ENCODE data around the gene TBC1D26.
"Not testable (repeated sequence)": the region's sequence is repeated elsewhere in the genome, so short reads cannot be mapped to it uniquely, and the experiment has no call there.

TBC1D26 gene

DNA sequence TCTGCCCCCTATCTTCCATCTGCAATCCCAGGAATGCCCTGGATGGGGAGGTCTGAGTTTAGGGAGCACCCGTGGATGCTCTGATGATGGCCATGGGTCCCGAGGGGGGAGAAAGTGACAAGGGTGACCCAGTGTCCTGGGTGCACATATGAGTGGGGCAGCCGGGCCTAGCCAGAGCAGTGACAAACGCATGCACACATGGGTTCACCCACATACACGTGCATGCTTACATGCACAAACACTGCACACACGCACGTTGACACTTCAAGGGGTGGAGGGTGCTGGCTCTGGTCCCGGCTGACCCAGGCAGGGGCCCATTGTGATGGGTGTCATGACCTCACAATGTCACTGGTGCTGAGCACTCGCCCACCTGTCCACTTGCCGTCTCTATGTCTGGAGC, at the start of gene TBC1D26:
TBC1D26 (plus strand) TSS at position 384 of the 400 bp plus-strand sequence. CDS start 3,066 bp downstream, outside the sequence.
- DNase-seq (ENCODE audit: extremely low spot score); POLR2A ChIA-PET; CTCF ChIA-PET: not testable (repeated sequence)

GRCh38 chr17:15683135-15683534, 48.9 kb upstream of the TBC1D26 start:
- POLR2A ChIA-PET; DNase-seq (ENCODE audit: extremely low spot score); CTCF ChIA-PET: not testable (repeated sequence)

GRCh38 chr17:15683824-15684478, 48.1 kb upstream of the TBC1D26 start, which contains the start of gene TRIM16:
Gene TRIM16, minus strand, starts transcription at chr17:15684311. Its CDS starts 32,702 bp downstream, at chr17:15651609.
- CTCF ChIA-PET, POLR2A ChIA-PET: not testable (repeated sequence)
- DNase-seq (ENCODE audit: extremely low spot score) = peak; percentile 67

DNA sequence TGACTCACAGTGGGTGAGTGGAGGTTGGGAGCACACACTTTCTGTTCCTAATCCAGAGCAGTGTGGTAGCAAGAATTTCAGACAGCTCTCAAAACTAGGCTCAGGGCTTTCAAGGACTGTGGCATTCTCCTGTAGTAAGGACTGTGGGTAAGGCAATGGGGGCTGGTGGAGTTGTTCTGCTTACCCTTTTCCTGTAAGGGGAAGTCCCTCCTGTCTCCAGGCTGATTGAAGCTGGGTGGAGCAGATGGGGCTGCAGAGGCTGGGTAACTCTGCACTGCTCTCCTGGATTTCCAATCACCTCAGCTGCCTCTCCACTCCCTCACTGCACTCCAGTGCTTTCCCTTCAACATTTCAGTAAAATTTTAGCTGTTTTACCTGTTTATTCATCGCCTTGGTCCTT, 44.6 kb upstream of the TBC1D26 start:
- DNase-seq (ENCODE audit: extremely low spot score); POLR2A ChIA-PET; CTCF ChIA-PET: not testable (repeated sequence)

DNA sequence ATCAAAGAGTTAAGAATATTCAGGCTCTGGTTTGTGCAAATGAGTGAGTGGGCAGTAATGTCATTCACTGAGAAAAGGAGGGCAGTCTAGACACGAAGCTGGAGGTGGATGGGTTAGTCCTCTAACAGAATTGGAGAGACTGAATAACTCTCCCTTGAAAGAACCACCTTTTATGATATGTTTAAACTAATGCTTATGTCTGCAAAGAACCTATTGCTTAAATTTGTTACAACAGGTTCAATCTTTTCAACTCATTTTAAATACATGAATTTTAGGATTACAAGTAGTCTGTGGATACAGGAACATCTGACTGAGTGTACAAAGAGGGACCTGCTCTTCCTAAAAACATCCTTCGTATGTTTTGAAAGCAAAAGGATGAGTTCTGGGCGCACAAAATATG, 33.1 kb upstream of the TBC1D26 start:
- POLR2A ChIA-PET; DNase-seq (ENCODE audit: extremely low spot score); CTCF ChIA-PET: not testable (repeated sequence)

DNA sequence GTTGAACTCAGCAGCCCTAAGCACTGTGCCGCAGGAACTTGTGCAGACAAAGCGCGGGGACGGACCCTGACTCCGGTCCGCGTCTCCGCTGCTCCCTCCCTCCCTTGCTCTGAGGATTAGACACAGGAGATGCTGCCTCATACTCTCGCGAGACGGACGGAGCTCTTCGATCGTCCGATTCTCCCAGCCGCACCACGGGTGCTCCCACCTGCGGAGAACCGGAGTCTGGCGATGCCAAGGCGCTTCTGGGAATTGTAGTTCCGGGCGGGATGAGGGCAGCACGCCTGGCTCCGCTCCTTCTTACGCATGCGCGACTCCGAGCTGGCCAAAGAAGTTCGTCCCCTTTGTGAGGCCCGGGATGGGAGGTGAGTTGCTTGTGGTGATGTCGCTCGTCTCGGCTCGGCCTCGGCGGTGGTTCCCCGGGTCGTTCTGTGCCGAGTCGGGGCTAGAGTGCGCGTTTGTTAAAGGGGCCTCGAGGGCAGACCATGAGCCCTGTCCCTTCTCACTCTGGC, 32.6 kb upstream of the TBC1D26 start, which contains the start of gene ZNF286A:
ZNF286A (plus strand) TSS at position 340 of the 512 bp plus-strand sequence. CDS start 578 bp downstream, outside the sequence.
- POLR2A ChIA-PET, CTCF ChIA-PET: not testable (repeated sequence)
- DNase-seq (ENCODE audit: extremely low spot score) = peak; percentile 92

GRCh38 chr17:15699937-15700336, 32.1 kb upstream of the TBC1D26 start:
- POLR2A ChIA-PET = not testable (repeated sequence)

DNA sequence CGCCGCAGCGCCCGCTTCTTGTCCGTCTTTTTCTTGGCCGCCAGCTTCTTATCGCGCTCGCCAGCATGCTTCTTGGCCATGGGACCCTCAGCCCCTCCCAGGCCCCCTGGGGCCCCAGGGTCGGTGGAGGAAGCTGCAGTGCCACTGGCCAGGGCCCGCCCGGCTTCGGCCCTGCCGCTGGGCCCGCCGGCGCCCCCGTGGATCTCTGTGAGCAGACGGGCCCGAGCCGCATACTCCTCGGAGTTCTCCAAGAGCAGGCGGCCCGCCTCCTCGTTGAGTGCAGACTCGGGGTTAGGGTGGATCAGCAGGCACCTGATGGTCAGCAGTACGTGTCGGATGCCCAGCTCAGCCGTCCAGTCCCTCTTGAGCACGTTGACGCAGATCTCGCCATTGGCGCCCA, 27.8 kb upstream of the TBC1D26 start:
- CTCF ChIA-PET; POLR2A ChIA-PET; DNase-seq (ENCODE audit: extremely low spot score): not testable (repeated sequence)

More at GRCh38 chr17:15699937-15700336, 32.1 kb upstream of the TBC1D26 start:
- DNase-seq (ENCODE audit: extremely low spot score); CTCF ChIA-PET: not testable (repeated sequence)

DNA sequence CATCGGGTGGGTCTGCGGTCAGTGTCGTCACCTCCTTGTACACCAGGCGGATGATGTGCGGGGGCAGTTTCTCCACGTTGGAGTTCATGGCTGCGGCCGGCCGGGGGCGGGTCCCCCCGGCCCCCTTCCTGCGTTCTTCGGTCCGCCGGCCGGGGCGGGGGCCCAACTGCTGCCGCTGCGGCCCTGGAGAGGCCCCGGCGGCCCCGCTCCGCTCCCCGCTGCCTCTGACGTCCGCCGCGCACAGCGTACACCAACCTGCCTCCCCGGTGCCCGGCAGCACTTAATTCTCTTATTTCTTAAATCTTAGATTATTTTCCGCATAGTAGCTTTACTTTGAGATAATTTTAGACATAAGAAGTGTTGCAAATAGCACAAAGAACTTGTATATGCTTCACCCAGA, 27.3 kb upstream of the TBC1D26 start:
- CTCF ChIA-PET; POLR2A ChIA-PET; DNase-seq (ENCODE audit: extremely low spot score): not testable (repeated sequence)

DNA sequence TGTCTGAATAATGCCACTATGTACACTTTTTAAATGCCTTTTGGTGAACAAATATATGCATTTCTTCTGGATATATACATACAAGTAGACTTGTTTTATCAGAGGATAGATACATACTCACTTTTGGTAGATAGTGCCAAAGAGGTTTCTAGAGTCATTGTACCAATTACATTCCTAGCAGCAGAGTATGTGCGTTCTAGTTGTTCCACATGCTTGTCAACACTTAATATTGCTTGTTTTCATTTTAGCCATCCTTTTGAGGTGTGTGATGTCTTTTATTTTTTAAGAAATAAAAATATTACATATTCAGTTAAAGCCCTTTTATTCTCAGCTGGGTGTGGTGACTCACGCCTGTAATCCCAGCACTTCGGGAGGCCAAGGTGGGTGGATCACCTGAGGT, 23.2 kb upstream of the TBC1D26 start:
- DNase-seq (ENCODE audit: extremely low spot score); POLR2A ChIA-PET; CTCF ChIA-PET: not testable (repeated sequence)

DNA sequence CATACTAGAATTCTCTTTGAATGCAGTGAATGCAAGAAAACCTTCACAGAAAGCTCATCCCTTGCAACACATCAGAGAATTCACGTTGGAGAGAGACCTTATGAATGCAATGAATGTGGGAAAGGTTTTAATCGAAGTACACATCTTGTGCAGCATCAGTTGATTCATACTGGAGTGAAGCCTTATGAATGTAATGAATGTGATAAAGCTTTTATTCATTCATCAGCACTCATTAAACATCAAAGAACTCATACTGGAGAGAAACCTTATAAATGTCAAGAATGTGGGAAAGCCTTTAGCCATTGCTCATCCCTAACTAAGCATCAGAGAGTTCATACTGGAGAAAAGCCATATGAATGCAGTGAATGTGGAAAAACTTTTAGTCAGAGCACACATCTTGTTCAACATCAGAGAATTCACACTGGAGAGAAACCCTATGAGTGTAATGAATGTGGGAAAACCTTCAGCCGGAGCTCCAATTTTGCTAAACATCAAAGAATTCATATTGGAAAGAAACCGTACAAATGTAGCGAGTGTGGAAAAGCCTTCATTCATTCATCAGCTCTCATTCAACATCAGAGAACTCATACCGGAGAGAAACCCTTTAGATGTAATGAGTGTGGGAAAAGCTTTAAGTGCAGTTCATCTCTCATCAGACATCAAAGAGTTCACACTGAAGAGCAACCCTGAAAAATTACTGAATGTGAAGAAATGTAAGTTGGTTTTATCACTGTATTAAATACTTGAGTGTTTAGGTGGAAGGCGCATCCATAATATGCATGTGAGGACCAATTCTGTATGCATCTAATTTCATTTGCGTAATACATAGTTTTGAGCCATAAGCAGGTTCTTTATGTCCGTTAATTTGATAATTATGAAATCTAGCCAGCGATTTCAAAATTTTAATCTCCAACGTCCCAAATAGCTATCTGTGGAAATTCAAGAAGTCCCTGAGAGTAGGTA, 15.2 kb upstream of the TBC1D26 start:
- CTCF ChIA-PET; DNase-seq (ENCODE audit: extremely low spot score); POLR2A ChIA-PET: not testable (repeated sequence)

- CTCF ChIA-PET; DNase-seq (ENCODE audit: extremely low spot score); POLR2A ChIA-PET: not testable (repeated sequence)
Observed at GRCh38 chr17:15730535-15730934, 1.5 kb upstream of the TBC1D26 start.

GRCh38 chr17:15733174-15733789, 1.2 kb downstream of the TBC1D26 start:
- DNase-seq (ENCODE audit: extremely low spot score); CTCF ChIA-PET; POLR2A ChIA-PET: not testable (repeated sequence)

DNA sequence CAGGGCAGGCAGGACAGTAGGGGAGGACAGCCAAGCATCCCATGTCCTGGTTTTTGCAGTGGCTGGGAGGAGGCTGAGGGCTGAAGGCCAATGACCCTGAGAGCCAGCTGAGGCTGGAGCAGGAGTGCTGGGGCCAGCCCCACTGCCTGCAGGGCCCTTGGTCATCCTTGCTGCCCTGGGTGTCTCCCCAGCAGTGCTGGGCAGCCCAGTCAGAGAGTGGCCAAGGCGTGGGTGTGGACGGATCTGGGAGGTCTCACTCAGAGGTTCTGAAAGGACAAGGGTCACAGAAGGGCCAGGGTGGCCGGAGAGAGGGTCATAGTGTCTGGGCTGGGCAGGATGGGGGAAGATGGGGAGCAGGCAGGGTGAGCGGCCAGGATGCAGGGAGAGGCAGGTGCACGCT, 4.5 kb downstream of the TBC1D26 start:
- DNase-seq (ENCODE audit: extremely low spot score); POLR2A ChIA-PET; CTCF ChIA-PET: not testable (repeated sequence)

All from GM10248 (cell line).